Tibial nerve (tissue), 4 donors: ENCODE measurements around the gene HYDIN.

Experiments used
- CTCF ChIP-seq, 5 experiments: fragments of 200-600 bp in 3 of 5; fragments of 450-650 bp in 2 of 5; sonication (generic) in 3 of 5; IDR thresholded peaks; one replicate each; pipeline ENCODE4 v1.5.1; 2016 to 2019; ENCODE audit warnings: antibody characterized with exemption in 5 of 5, mild to moderate bottlenecking in 3 of 5, moderate library complexity in 2 of 5
- EP300 ChIP-seq, 2 donors: sonication (generic); formaldehyde crosslinking; IDR thresholded peaks; one replicate each; pipeline ENCODE4 v1.6.1; 2017; ENCODE audit warnings: antibody characterized with exemption in 2 of 2, mild to moderate bottlenecking in 1 of 2
- POLR2A ChIP-seq, 2 donors: fragments of 450-650 bp; IDR thresholded peaks; one replicate each; pipeline ENCODE4 v1.6.1; 2017; ENCODE audit warnings: antibody characterized with exemption in 2 of 2, mild to moderate bottlenecking in 2 of 2, moderate library complexity in 2 of 2

DNA sequence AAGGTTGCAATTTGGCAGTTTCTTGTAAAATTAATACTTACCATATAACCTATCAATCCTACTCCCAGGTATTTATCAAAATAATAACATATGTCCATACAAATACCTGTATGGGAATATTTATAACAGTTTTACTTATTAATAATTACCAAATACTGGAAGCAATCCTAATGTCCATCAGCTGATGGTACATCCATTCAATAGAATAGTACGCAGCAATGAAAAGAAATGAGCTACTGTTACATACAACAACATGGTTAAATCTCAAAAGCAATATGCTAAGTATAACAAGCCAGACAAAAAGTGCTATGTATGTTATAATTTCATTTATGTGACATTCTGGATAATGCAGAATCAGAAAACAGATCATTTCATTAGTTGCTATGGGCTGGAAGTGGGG, 1.2 kb downstream of the HYDIN start:
- no peak for TF ChIP-seq EP300 (IDR thresholded peaks at IDR 0.05)
- no peak for TF ChIP-seq CTCF (IDR thresholded peaks at IDR 0.05)
- no peak for TF ChIP-seq POLR2A (IDR thresholded peaks at IDR 0.05)
